Renal cortex interstitium (tissue), 11 donors: ENCODE measurements around the gene ATP6AP1. TPM values are rescaled to one million over a fixed set of nuclear protein-coding genes. Genes with fewer than 3 reads are reported as not detected.

ENCODE experiments used
- DNase-seq, 11 donors: peaks; one replicate each; pipeline ENCODE4 v3.0.0-alpha.2; 2013; ENCODE audit warnings: low read depth in 9 of 11, low spot score in 4 of 11; ENCODE audit errors: extremely low read depth in 1 of 11
- polyA plus RNA-seq, 3 donors: library from polyadenylated mRNA; unstranded; fragments of 120-200 nt; gene quantifications; one replicate each; pipeline ENCODE4 v1.2.1, GENCODE V29; 2013; ENCODE audit not compliant: insufficient read length in 3 of 3

Gene ATP6AP1
- polyA plus RNA-seq, 3 donors: 133 to 160 (median 154) TPM

GRCh38 chrX:154458954-154459778 lies 30.7 kb downstream of the ATP6AP1 start:
- no peak for DNase-seq

DNA sequence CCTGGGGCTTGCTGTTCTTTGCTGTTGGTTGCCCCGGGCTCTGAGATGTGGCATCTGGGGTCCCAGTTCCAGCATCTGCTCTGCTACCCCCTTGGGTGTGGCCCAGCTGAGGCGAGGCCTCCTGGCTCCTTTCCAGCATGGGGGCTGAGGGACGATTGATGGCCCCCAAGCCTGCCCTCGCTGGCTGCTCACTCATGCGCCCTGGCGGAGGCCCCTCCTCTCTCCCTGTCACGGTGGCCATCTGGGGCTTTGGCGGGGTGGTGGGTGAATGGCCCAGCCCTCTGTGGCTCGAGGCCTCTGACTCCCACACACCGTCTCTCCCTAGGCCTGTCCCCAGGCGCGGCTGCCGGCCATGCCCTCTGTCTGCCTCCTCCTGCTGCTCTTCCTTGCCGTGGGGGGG lies 31.4 kb downstream of the ATP6AP1 start:
- DNase-seq: no peak

DNA sequence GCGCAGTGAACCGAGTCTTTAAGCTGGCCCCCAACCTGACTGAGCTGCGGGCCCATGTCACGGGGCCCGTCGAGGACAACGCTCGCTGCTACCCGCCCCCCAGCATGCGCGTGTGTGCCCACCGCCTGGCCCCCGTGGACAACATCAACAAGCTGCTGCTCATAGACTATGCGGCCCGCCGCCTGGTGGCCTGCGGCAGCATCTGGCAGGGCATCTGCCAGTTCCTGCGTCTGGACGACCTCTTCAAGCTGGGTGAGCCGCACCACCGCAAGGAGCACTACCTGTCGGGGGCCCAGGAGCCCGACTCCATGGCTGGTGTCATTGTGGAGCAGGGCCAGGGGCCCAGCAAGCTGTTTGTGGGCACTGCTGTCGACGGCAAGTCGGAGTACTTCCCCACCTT lies 31.8 kb downstream of the ATP6AP1 start:
- no peak for DNase-seq

- no peak for DNase-seq
These were observed 33.9 kb downstream of the ATP6AP1 start for GRCh38 chrX:154462396-154462795.

- no peak for DNase-seq
These were observed 35.2 kb downstream of the ATP6AP1 start for GRCh38 chrX:154463611-154464220.

DNA sequence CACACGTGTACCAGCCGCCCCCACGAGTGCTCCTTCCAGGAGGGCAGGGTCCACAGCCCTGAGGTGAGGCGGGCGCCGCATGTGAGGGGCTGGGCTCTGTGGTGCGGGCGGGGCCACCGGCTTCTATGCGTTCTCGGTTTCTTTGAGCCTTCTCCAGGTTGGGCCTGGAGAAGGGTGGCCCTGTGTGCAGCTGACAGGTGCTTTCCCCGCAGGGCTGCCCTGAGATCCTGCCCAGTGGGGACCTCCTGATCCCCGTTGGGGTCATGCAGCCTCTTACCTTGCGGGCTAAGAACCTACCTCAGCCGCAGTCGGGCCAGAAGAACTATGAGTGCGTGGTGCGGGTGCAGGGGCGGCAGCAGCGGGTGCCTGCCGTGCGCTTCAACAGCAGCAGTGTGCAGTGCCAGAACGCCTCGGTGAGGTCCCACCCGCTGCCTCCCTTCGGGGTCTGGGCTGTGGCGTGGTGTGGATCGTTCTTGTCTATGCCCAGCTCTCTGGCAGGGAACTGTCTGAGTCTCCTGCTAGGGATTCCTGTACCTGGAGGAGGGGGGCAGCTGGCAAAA lies 36.4 kb downstream of the ATP6AP1 start:
- DNase-seq: no peak

DNA sequence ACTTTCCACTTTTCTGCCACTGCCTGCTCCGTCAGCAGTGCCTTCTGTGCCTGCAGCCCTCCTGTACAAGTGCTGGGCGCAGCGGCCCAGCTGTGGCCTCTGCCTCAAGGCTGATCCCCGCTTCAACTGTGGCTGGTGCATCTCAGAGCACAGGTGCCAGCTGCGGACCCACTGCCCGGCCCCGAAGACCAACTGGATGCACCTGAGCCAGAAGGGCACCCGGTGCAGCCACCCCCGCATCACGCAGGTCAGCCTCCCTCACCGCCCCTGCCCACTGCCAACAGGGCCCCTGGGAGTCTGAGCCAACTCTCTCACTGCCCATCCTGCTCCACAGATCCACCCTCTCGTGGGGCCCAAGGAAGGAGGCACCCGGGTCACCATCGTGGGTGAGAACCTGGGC lies 37.1 kb downstream of the ATP6AP1 start:
- no peak for DNase-seq

DNA sequence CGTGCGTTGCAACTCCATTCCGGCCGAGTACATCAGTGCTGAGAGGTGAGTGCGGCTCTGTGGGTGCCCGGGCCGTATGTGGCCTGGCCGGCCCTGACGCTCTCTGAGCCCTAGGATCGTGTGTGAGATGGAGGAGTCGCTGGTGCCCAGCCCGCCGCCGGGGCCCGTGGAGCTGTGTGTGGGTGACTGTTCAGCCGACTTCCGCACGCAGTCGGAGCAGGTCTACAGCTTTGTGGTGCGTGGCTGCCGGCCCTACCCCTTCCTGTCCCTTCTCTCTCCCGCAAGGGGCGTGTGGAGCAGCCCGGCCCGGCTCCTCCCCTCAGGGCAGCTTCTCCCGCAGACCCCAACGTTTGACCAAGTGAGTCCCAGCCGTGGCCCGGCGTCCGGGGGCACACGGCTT lies 37.6 kb downstream of the ATP6AP1 start:
- no peak for DNase-seq

DNA sequence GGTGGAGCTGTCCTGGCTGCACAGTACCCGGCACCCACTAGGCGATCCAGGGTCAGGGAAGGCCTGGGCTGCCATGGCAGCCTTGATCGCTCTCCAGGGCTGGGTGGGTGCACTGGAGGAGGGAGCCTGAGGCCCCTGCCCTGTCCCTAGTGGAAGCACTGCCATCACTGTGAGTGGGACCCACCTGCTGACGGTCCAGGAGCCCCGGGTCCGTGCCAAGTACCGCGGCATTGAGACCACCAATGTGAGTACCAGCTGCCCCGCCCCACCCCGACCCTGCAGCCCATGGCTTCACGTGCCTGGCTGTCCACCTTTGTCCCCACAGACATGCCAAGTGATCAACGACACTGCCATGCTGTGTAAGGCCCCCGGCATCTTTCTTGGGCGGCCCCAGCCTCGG lies 38.4 kb downstream of the ATP6AP1 start:
- no peak for DNase-seq

DNA sequence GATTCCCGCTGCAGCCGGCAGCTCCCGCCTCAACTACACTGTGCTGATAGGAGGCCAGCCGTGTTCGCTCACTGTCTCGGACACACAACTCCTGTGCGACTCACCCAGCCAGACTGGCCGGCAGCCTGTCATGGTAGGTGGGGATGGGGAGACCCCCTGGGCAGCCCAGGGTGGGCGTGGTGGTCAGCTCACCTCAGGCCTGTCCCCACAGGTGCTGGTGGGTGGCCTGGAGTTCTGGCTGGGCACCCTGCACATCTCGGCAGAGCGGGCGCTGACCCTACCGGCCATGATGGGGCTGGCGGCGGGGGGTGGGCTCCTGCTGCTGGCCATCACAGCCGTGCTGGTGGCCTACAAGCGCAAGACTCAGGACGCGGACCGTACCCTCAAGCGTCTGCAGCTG lies 39.1 kb downstream of the ATP6AP1 start:
- DNase-seq: no peak

DNA sequence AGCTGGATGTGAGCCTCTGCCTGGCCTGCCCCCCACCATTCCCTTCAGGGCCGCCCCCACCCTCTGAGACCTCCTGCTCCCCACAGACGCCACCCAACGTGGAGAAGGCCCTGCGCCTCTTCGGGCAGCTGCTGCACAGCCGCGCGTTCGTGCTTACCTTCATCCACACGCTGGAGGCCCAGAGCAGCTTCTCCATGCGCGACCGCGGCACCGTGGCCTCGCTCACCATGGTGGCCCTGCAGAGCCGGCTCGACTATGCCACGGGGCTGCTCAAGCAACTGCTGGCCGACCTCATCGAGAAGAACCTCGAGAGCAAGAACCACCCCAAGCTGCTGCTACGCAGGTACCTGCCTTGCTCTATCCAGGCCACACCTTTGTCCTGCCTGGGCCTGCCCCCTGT lies 39.7 kb downstream of the ATP6AP1 start:
- DNase-seq: no peak

GRCh38 chrX:154469114-154469513 lies 40.6 kb downstream of the ATP6AP1 start:
- DNase-seq: no peak

GRCh38 chrX:154469880-154470279 lies 41.4 kb downstream of the ATP6AP1 start:
- no peak for DNase-seq

DNA sequence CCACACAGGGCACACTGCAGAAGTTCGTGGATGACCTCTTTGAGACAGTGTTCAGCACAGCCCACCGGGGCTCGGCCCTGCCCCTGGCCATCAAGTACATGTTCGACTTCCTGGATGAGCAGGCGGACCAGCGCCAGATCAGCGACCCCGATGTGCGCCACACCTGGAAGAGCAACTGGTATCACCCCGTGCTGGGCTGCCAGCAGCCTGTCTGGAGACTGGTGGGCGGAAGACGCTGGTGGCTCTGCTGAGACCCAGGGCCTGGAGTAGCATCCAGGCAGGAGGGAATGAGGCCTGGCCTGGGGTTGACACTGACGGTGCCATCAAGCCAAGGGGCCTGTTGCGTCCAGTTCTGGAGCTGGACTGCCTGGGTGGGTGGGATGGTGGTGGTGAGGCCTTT lies 42.0 kb downstream of the ATP6AP1 start:
- no peak for DNase-seq

DNA sequence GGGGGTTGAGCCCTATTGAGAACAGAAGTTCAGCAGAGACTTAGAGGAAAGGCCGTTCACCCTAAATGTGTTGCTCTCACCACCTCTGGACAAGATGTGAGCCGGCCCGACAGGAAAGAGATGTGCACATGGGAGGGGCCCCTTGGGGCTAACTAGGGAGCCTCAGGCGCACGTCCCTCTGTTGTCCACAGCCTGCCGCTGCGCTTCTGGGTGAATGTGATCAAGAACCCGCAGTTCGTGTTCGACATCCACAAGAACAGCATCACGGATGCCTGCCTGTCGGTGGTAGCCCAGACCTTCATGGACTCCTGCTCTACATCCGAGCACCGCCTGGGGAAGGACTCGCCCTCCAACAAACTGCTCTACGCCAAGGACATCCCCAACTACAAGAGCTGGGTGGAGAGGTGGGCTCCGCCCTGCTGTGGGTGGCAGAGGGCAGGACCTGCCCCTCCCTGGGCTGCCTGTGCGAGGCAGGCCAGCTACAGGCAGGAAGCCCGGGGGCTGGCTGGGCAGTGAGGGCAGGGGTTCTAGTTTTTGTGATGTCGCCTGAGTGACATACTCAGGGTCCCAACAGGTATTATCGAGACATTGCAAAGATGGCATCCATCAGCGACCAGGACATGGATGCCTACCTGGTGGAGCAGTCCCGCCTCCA lies 42.6 kb downstream of the ATP6AP1 start:
- no peak for DNase-seq

DNA sequence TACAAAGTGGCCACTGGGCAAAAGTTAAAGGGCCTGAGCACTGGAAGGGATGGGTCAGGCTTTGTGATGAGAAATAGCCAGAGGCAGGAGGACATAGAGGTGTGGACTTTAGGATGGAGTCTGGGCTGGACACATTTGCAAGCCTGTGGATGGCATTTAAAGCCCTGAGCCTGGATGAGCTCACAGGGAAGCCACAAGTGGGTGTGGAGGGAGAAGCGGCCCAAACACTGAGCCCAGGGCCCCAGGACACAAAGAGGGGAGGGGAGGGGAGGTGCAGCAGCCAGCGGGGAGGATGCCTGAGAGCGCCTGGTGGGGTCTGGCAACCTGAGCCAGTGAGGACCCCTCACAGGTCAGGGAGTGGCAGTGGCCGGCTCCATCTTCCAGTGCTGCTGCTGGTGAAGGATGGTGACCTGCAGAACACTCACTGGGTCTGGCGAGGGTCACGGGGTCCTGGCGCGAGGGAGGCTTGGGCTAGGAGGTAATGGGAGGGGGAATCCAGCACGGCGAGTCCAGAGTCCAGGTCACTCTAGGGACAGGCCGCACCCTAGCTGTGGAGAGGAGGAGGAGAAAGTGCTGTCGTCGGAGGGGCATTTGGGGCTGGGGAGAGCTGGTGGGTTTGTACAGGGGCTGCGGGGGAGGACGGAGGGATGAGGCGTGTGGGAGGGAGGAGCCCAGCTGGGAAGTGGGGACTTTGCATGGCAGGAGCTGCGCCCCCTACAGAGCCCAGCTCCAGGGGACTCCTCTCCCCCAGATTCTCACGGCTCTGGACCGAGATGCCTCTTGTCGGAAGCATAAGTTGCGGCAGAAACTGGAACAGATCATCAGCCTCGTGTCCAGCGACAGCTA lies 43.6 kb downstream of the ATP6AP1 start:
- DNase-seq: no peak

DNA sequence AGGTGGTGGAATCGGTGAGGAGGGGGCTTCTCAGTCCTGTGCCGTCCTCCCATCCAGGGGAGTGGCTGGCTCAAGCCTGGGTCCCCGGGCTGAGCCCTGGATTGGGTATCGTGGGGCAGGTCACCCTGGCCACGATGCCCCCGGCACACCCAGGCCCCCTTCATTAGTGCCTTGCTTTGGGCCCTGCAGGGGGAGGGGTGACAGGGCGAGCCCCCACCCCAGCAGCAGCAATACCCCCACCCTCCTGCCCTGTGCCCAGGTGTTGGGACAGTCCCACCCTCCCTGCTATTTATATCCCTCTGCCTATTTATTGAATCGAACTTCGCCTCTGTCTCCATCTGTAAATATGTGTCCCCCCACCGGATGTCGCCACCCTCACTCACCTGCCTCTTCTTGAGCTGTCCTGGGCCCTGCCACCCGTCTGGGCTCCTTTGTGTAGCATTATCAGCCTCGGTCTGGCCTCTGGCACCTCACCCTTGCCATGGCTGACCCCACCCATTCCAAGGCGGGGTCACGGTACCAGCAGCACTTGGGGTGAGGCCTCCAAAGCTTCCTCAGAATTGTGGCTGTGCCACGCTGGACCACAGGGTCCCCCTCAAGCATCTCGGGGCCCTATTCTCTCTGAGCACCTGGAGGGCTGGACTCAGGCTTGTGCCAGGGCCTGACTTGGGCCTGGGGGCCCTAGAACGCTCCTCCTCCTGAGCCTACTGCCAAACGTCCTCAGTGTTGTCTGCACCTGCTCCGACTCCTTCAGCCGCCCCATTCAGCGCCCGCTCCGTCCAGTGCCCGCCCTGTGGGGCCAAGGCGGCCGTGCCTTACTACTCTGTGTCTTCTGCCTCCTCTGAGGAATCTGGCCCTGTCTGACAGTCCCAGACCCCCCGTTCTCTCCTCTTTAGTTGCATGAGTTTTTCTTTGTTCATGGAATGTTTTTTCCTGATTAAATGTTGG lies 44.5 kb downstream of the ATP6AP1 start:
- no peak for DNase-seq

GRCh38 chrX:154473683-154474082 lies 45.2 kb downstream of the ATP6AP1 start:
- DNase-seq: no peak
